NOMO-1 treated with dmso at 0.1 percent for 144 hours (cell line): Measurements from ENCODE around the gene UBE2E1.
A peak's percentile ranks its signal among the peaks of the same experiment; 100 is the strongest.
"Not testable (repeated sequence)": the region's sequence is repeated elsewhere in the genome, so short reads cannot be mapped to it uniquely, and the experiment has no call there.

Experiments used
- DNase-seq: peaks from one replicate; lab custom pipeline; 2025; ENCODE audit not compliant: unreplicated experiment; lab: John Stamatoyannopoulos, UW

UBE2E1 gene

GRCh38 chr3:23877329-23877980 lies 71.7 kb downstream of the UBE2E1 start:
- DNase-seq: peak; percentile 74

- DNase-seq: no peak
Observed at GRCh38 chr3:23879485-23879884, 73.7 kb downstream of the UBE2E1 start.

GRCh38 chr3:23880703-23881339 lies 75.1 kb downstream of the UBE2E1 start:
- DNase-seq: no peak

DNA sequence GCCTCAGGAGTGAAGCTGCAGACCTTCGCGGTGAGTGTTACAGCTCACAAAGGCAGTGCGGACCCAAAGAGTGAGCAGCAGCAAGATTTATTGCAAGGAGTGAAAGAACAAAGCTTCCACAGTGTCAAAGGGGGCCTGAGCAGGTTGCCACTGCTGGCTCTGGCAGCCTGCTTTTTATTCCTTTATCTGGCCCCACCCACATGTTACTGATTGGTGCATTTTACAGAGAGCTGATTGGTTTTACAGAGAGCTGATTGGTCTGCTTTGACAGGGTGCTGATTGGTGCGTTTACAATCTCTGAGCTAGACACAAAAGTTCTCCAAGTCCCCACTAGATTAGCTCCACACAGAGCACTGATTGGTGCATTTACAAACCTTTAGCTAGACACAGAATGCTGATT lies 76.2 kb downstream of the UBE2E1 start:
- not testable (repeated sequence) for DNase-seq

DNA sequence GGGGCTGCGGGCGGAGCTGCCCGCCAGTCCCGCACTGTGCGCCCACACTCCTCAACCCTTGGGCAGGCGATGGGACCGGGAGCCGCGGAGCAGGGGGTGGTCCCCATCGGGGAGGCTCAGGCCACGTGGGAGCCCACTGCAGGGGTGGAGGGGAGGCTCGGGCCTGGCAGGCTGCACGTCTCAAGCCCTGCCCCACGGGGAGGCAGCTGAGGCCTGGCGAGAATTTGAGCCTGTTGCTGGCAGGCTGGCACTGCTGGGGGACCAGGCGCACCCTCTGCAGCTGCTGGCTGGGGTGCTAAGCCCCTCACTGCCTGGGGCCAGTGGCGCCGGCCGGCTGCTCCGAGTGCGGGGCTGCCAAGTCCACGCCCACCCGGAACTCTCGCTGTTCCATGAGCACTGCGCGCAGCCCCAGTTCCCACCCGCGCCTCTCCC lies 76.7 kb downstream of the UBE2E1 start:
- no peak for DNase-seq

GRCh38 chr3:23884481-23884880 lies 78.7 kb downstream of the UBE2E1 start:
- no peak for DNase-seq

GRCh38 chr3:23885210-23885609 lies 79.5 kb downstream of the UBE2E1 start:
- no peak for DNase-seq

DNA sequence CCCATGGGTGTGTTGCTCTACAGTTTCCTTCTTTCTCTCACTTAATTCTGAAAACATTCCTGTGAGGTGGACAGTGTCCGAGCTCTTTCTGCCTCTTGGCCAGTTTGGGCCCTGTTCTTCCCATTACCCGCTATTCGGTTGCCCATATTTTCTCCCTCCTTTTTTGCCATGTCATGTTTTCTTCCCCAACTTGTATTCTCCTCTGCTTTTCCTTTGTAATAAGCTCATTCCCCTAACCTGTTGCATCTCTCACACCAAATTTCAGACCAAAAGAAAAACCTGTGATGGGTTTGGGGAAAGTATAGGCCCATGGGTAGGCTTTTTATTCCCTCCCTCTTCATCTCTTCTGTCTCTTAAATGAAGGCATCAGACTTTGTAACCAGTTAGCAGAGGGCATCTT lies 80.6 kb downstream of the UBE2E1 start:
- DNase-seq: no peak

GRCh38 chr3:23888617-23889228 lies 83.0 kb downstream of the UBE2E1 start:
- no peak for DNase-seq

DNA sequence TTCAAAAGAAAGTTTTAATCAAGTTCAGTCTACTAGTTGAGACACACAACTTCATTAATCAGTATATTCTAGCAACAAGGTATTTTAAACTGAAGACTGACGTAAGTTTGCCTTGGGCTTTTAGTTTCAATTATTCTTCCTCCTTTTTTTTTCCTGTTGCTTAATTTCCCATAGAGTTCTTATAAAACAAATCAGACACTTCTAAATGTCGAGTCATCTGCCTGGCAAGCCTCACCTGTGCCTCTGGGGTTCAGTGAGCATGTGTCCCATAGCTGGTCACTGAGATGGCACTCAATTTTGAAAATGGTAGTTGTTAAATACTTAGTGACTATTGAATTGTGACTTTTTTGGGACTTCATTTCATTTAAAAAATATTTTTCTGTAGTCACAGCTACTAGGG lies 83.6 kb downstream of the UBE2E1 start:
- DNase-seq: no peak

GRCh38 chr3:23889950-23890349 lies 84.2 kb downstream of the UBE2E1 start:
- DNase-seq: no peak

- DNase-seq: no peak
Observed at GRCh38 chr3:23894254-23895061, 88.7 kb downstream of the UBE2E1 start.

- no peak for DNase-seq
Observed at GRCh38 chr3:23895181-23895580, 89.4 kb downstream of the UBE2E1 start.

GRCh38 chr3:23900744-23901143 lies 95.0 kb downstream of the UBE2E1 start:
- no peak for DNase-seq

DNA sequence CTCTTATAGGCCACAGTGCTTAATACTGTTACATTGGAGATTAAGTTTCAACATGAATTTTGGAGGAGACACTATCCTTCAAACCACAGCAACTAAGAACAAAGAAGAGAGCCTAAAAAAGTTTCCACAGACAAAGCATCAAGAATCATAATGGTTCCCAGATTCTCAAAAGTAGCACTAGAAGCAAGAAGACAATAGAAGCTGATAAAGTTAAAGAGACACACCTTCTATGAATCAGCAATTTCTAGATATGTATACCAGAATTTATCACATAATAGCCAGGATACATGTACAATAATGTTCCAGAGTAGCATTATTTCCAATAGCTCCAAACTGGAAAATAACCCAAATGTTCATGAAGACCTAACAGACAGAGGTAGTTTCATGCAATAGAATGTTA lies 98.8 kb downstream of the UBE2E1 start:
- DNase-seq: no peak

DNA sequence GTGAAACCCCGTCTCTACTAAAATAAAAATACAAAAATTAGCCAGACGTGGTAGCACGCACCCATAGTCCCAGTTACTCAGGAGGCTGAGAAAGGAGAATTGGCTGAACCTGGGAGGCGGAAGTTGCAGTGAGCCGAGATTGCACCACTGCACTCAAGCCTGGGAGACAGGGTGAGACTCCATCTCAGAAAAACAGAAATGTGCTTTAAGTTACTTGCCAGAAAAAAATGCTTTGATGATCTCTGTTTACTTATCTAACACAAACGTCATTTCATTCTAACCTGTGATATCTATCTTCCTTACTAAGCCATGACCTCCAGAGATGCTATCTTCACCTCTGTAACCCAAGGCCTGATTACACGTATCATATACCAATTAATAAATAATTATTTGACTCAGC lies 103.6 kb downstream of the UBE2E1 start:
- DNase-seq: no peak

DNA sequence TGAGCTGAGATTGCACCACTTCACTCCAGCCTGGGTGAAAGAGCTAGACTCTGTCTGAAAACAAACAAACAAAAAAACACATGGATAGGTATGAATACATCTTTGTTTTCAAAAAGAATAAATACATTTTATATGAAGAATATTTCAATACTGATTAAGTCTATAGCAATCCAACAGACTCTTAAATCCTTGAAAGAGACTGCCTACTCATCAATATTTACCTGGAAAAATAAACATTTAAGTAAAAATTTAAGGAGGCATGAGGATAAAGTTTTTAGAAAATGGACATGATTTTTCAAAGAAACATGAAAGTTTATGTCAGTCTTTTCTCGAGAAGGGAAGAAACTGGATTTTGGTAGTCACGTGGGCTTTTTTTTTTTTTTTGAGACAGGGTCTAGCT lies 105.6 kb downstream of the UBE2E1 start:
- DNase-seq: no peak

DNA sequence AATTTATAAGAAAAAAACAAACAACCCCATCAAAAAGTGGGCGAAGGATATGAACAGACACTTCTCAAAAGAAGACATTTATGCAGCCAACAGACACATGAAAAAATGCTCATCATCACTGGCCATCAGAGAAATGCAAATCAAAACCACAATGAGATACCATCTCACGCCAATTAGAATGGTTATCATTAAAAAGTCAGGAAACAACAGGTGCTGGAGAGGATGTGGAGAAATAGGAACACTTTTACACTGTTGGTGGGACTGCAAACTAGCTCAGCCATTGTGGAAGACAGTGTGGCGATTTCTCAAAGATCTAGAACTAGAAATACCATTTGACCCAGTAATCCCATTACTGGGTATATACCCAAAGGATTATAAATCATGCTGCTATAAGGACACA lies 106.6 kb downstream of the UBE2E1 start:
- DNase-seq: not testable (repeated sequence)

DNA sequence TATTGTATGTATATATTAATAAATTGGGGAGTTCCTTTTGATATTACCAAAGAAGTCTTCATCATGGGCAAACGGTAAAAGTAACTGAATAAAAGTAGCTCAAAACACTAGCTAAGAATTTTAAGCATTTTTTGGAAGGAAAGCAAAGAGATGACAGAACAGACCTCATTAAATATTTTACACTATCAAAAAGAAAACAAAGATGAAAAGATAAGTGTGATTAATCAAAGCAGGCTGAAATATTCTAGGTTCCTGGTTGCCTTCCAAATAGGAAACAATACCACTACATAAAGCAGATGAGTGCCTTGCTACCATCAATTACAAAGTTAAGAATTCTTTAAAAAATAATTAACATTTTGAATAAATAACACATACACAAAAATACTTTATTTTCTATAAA lies 107.4 kb downstream of the UBE2E1 start:
- no peak for DNase-seq

DNA sequence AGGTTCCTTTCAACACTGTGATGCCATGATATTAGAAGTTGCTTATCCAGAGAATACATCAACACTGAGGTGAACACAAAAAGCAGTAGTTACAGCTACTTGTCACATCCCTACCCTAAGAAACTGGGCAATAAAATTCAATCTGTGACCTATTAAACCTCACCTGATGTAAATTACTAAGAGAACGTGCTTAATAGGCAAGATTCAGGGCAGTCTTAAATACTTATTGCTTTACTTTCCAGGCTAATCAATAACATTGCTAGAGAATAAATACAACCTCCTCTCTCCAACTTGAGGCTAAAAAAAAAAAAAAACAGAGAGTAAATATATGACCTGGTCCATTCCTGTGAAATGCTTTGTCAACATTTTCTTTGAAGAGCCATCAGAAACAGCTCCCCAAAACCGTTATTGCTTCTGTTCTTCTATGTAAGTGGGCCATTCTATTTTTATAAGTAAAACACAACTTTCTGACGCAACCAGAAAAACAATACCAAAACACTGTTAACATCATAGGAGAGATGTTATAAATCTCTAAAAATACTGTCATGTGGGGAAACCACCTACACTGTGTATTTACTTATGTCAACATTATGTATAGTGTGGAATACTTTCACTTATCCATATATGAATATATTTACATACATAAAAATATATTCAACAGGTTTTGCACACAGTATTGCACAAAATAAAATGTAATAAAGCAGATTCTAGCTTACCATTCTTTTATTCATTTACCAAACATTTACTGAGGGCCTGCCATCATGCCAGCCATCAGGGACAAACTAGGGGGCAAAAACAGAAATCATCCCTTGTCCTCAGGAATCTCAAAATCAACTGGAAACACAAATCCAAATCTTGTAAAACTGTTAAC lies 108.4 kb downstream of the UBE2E1 start:
- DNase-seq: no peak
